Activated T-cell treated with anti-CD3 and anti-CD28 coated beads, Interleukin-2, amount 50 U/mL, for 72 hours (primary cell): Measurements from ENCODE around the gene KCNC3. TPM values are rescaled to one million over a fixed set of nuclear protein-coding genes. Genes with fewer than 3 reads are reported as not detected.

Source experiments
- ATAC-seq, 2 donors: fragments of 150-1000 bp; cut with Tn5 transposase; replicated peaks in 1 of 2; 2 replicates each; pipeline ENCODE4 v1.10.0; 2021; ENCODE audit warnings: moderate library complexity in 2 of 2, mild to moderate bottlenecking in 1 of 2
- DNase-seq, 2 donors: peaks; one replicate each; pipeline ENCODE4 v3.0.0; 2021 to 2022; ENCODE audit warnings: mixed read lengths in 1 of 2
- H3K27ac Mint-ChIP-seq: one replicate; pipeline ENCODE4 v1.8.0; 2022; ENCODE audit warnings: mild to moderate bottlenecking, moderate library complexity, mixed read lengths
- H3K27me3 Mint-ChIP-seq: one replicate; pipeline ENCODE4 v1.8.0; 2022; ENCODE audit warnings: low read depth, mixed read lengths
- H3K36me3 Mint-ChIP-seq, 2 donors: one replicate each; pipeline ENCODE4 v1.8.0; 2022; ENCODE audit warnings: mixed read lengths in 2 of 2, mild to moderate bottlenecking in 1 of 2; ENCODE audit not compliant: insufficient read depth in 2 of 2
- H3K4me1 Mint-ChIP-seq: one replicate; pipeline ENCODE4 v1.8.0; 2022; ENCODE audit warnings: low read depth, mixed read lengths
- H3K4me3 Mint-ChIP-seq, 2 donors: one replicate each; pipeline ENCODE4 v1.8.0; 2022; ENCODE audit warnings: mild to moderate bottlenecking in 2 of 2, mixed read lengths in 2 of 2, moderate library complexity in 2 of 2
- H3K9me3 Mint-ChIP-seq, 2 donors: one replicate each; pipeline ENCODE4 v1.8.0; 2022; ENCODE audit warnings: mixed read lengths in 2 of 2
- total RNA-seq, 2 donors: library from RNA; stranded (reverse); gene quantifications; one replicate each; pipeline ENCODE4 v1.2.3, GENCODE V29; 2022

Gene KCNC3
- total RNA-seq, 2 donors from 2014 or later, result 5.2 to 8.3 TPM

DNA sequence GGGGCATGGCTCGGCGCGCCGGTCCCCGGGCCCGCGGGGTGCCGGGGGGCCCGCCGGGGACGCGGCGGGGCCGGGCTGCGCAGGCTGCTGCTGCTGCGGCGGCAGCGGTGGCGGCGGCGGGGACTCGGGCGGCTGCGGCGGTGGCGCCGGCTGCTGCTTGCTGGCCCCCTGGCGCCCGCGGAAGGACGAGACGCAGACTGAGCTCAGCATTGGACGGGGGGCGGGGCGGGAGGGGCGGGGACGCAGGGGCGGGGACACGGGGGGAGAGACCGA is 368 bp downstream of the KCNC3 start:
- DNase-seq (no peak), ATAC-seq (no peak)
- peaks cover 0 to 5% of the 10 kb centered on the region in 2 donors for H3K9me3 Mint-ChIP-seq
- peaks cover 10 to 18% of the 10 kb centered on the region in 2 donors for H3K36me3 Mint-ChIP-seq
- peaks cover 62% of the 10 kb centered on the region for H3K27me3 Mint-ChIP-seq
- peaks cover 72% of the 10 kb centered on the region for H3K4me1 Mint-ChIP-seq
- H3K4me3 Mint-ChIP-seq, result peak overlapping the region; percentile 85 to 94
- no peak overlapping the region for H3K27ac Mint-ChIP-seq

DNA sequence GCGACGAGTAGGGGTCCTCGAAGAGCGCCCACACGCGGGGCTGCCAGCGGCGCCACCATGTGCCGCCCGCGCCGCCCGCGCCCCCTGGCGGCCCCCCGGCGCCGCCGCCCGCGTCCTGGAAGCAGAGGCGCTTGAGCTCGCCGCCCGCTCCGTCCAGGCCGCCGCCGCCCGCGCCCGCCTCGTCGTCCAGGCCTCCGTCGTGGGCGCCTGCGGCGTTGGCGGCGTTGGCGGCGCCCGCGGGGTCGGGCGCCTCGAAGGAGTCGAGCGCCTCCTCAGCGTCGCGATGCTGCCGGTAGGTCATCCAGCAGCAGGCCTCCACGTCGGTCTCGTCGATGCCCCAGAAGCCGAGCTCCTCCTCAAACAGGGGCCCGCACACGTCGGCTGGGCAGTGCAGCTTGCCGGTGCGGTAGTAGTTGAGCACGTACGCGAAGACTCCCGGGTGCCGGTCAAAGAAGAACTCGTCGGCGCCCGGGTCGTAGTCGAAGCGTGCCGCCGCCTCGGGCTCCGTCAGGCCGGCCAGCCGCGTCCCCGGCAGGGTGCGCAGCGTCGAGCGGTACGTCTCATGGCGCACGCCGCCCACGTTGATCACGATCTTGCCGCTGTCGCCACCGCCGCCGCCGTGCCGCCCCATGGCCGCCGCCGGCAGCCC is 829 bp downstream of the KCNC3 start:
- peak overlapping the region; percentile 58 to 85 for H3K4me3 Mint-ChIP-seq

DNA sequence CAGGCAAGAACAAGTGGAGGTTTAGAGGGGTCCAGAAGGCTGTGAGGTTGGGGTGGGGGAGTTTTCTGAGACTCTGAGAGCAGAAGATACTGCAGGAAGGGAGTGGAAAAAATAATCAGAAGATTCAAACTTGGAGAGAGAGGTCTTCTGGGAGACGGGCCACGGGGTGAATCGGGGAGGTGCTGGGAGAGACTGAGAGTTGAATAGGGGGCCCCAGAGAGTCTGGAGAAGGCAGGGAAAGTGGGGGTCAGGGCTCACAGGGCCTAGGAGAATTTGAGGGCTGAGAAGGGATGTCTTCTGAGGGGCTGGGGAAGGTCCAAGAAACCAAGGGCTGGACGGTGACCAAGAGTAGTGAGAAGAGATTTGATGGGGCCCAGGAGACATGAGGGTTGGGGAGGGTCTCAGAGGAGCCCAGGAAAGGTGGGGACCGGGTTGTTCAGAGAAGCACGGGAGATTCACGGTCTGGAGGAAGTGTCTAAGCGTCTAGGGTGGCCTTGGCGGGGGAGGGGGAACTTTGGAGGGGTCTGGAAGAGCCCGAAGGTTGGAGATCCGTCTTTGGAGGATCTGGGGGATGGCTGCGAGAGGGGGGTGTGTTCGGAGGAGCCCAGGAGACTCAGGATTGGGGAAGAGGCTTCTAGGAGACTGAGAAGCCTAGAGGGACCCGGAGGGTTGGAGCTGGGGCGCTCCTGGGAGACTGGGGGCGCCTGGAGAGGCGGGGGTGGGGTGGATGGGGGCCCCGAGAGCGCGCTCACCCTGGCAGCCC is 1.5 kb downstream of the KCNC3 start:
- Mint-ChIP-seq H3K27ac (no peak overlapping the region), H3K36me3 (peaks cover 10 to 18% of the 10 kb centered on the region in 2 donors), H3K27me3 (peaks cover 59% of the 10 kb centered on the region), H3K4me1 (peaks cover 64% of the 10 kb centered on the region), H3K4me3 (peak overlapping the region; percentile 61 to 85), H3K9me3 (peaks cover 0 to 5% of the 10 kb centered on the region in 2 donors)
- DNase-seq (no peak), ATAC-seq (no peak)

More for the DNA sequence above, 829 bp downstream of the KCNC3 start:
- no peak overlapping the region for H3K27ac Mint-ChIP-seq
- DNase-seq (peak; percentile 62 to 69), ATAC-seq (no peak)
- peaks cover 62% of the 10 kb centered on the region for H3K27me3 Mint-ChIP-seq
- H3K9me3 Mint-ChIP-seq, result peaks cover 0 to 5% of the 10 kb centered on the region in 2 donors
- peaks cover 10 to 18% of the 10 kb centered on the region in 2 donors for H3K36me3 Mint-ChIP-seq
- H3K4me1 Mint-ChIP-seq, result peaks cover 69% of the 10 kb centered on the region

DNA sequence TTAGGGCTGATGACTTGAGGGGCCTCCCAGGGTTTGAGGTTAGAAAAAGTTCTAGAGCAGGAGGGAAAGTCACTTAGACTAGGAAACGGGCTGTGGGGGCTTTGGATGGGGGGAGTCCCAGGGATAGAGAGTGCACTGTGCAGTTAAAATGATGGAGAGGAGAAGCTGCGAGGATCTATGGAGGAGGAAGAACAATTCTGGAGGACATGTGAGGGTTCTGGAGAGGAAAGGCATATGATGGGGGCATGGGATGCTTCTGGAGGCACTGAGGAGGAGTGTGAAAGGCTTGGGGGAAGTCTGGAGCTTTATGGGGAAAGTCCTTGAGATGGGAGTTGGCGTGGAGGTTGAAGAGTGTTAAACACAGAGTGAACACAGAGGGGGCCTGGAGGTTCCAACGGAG is 2.2 kb downstream of the KCNC3 start:
- ATAC-seq, result no peak
- peaks cover 10 to 18% of the 10 kb centered on the region in 2 donors for H3K36me3 Mint-ChIP-seq
- peaks cover 0 to 5% of the 10 kb centered on the region in 2 donors for H3K9me3 Mint-ChIP-seq
- peaks cover 57% of the 10 kb centered on the region for H3K27me3 Mint-ChIP-seq
- no peak for DNase-seq
- H3K27ac Mint-ChIP-seq, result no peak overlapping the region
- peaks cover 58% of the 10 kb centered on the region for H3K4me1 Mint-ChIP-seq
- H3K4me3 Mint-ChIP-seq, result peak overlapping the region; percentile 61 to 85

DNA sequence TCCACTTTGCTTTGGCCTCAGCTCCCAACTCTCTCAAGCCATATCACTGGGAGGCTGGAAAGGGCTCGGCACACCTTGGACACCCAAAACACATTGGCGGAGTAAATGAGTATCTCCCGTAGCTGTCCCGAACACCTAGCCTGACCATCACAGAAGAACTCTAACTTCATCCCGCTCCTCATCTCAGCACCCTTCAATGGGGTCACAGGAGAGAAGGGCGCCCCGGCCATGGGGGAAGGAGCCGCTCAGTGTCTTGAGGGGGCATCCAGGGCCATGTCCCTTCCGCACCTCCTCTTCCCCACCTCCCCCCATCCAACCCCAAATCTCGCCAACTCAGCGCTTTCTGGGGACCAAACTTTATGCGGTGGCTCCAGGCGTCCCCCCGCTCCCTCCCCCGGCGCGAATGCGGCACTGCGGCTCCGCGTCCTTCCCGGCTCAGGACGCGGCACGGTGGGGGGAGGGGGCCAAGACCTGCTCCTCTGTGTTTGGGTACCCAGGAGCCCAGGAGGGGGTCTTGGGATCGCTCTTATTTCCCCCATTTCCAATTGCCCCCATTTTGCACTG is 3.0 kb downstream of the KCNC3 start:
- Mint-ChIP-seq H3K4me3 (peak overlapping the region; percentile 80 to 85), H3K27me3 (peaks cover 50% of the 10 kb centered on the region), H3K4me1 (peaks cover 50% of the 10 kb centered on the region), H3K36me3 (peaks cover 10 to 15% of the 10 kb centered on the region in 2 donors), H3K9me3 (peaks cover 0 to 5% of the 10 kb centered on the region in 2 donors), H3K27ac (no peak overlapping the region)
- ATAC-seq (no peak), DNase-seq (no peak)

DNA sequence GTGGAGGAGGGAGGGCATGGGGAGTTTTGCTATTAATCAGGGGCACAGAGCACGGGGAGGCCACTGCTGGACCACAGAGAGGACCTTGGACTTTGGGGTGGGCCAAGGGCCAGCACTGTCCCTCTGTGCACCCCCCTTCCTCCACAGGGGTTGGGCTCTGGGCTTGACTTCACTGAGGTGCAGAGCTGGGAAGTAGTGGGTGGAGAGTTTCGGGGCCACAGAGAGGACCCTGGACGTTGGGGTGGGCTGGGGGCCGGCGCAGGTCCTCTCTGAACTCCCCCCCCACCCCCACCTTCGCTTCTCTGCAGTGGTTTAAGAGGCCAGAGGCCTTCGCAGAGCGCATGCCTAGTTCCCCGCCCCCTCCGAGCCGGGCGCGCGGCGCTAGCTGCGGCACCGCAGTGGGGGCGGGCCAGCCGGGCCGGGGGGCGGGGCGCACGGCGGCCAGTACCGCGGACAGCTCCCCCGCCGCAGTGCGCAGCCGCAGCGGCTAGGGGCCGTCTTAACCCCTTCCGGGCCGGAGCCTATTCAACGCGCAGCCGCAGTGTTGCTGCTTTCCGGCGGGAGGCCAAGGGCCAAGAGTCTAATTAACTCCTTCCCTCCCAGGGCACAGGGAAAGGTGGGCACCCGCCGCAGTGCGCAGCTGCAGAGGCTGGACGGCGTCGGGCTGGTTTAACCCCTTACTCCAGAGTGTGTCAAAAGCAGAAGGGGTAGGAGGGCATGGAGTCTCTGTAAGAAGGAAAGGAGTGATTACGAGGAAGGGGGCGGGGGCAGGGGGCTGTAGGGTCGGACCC is 3.7 kb downstream of the KCNC3 start:
- ATAC-seq, result peak; percentile 20 to 23
- peak; percentile 80 to 90 for DNase-seq
- Mint-ChIP-seq H3K4me3 (peak overlapping the region; percentile 80 to 85), H3K9me3 (peaks cover 0 to 4% of the 10 kb centered on the region in 2 donors), H3K36me3 (peaks cover 10 to 15% of the 10 kb centered on the region in 2 donors), H3K4me1 (peaks cover 45% of the 10 kb centered on the region), H3K27me3 (peaks cover 49% of the 10 kb centered on the region), H3K27ac (no peak overlapping the region)

DNA sequence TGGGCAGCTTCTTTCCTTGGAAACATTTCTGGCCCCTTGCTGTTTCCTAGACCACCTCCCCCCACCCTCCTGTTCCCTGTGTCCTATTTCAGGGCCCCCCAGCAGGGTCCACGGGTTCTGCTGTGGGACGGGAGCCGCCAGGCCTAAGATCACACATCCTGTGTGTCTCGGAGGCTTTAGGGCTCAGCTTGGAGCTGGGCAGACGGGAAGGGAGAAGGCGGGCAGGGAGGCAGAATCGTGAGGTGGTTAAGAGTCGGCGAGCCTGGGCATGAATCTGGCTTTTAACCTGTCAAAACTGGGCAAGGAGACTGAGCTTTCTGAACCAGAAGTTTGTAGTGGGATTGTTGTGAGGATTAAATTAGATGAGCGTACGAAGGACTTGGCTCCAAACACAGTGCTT is 4.8 kb downstream of the KCNC3 start:
- ATAC-seq (no peak), DNase-seq (no peak)
- Mint-ChIP-seq H3K4me3 (peak overlapping the region in 1 of 2 donors; percentile 62), H3K27me3 (peaks cover 40% of the 10 kb centered on the region), H3K36me3 (peaks cover under 1 to 9% of the 10 kb centered on the region in 2 donors), H3K9me3 (no peaks in the 10 kb centered on the region), H3K4me1 (peaks cover 33% of the 10 kb centered on the region), H3K27ac (no peak overlapping the region)

DNA sequence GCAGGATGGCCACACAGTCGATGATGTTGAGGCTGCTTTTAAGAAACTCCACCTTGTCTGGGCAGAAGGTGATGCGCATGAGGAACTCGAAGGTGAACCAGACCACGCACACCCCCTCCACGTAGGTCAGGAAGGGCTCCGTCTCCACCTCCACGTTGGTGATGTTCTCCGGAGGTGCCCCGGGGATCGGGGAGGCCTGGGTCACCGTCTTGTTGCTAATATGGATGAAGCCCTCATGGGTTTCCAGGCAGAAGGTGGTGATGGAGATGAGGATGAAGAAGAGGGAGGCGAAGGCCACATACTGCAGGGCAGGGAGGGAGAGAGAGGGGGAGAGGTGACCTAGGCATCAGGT is 5.4 kb downstream of the KCNC3 start:
- DNase-seq (no peak), ATAC-seq (no peak)
- Mint-ChIP-seq H3K36me3 (peaks cover 0 to 7% of the 10 kb centered on the region in 2 donors), H3K27ac (no peak overlapping the region), H3K4me1 (peaks cover 31% of the 10 kb centered on the region), H3K4me3 (no peak overlapping the region), H3K27me3 (peaks cover 41% of the 10 kb centered on the region), H3K9me3 (no peaks in the 10 kb centered on the region)

DNA sequence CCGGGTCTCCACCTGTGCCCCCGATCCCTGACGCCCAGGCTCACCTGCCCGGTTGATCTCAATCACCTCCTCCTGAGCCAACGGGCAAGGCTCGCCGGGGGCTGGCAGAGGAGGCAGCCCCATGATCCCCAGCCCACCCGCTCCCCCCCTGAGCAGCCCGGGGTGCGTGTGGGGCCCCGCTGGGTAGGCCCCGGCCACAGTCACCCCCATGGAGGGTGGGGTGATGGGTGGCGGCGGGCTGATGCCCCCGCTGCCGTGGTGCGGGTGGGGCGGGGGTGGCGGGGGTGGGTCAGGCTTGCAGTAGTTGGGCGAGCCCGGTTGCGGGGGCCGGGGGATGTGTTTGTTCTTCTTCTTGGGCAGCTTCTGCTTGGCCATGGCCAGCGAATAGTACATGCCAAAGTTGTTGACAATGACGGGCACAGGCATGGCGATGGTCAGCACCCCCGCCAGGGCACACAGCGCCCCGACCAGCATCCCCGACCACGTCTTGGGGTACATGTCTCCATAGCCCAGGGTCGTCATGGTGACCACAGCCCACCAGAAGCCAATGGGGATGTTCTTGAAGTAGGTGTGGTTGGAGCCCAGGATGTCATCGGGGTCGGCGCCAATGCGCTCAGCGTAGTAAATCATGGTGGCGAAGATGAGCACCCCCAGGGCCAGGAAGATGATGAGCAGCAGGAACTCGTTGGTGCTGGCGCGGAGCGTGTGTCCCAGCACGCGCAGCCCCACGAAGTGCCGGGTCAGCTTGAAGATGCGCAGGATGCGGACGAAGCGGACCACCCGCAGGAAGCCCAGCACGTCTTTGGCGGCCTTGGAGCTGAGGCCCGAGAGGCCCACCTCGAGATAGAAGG is 6.0 kb downstream of the KCNC3 start:
- H3K9me3 Mint-ChIP-seq, result no peaks in the 10 kb centered on the region
- peaks cover 31% of the 10 kb centered on the region for H3K4me1 Mint-ChIP-seq
- no peak overlapping the region for H3K4me3 Mint-ChIP-seq
- no peak overlapping the region for H3K27ac Mint-ChIP-seq
- peaks cover 0 to 7% of the 10 kb centered on the region in 2 donors for H3K36me3 Mint-ChIP-seq
- peaks cover 43% of the 10 kb centered on the region for H3K27me3 Mint-ChIP-seq
- DNase-seq, result no peak
- no peak for ATAC-seq

DNA sequence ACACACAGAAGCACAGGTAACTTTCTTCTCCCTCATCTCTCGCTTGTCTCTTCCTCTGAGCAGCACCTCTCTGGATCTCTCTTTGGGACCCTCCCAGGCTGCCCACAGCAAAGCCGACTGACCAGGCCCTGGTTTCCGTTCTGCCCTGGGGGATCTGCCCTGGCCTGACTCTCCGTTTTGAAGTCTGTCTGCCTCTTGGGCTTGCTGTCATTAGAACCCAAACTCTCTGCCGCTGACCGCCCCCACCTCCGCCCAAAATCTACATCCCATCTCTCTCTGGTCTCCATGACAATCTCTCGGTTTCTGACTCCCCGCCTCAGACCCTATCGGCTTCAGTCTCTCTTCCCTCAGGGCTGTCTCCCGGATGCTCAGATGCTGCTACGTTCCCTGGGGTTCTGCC is 6.9 kb downstream of the KCNC3 start:
- Mint-ChIP-seq H3K36me3 (peaks cover 0 to 4% of the 10 kb centered on the region in 2 donors), H3K27me3 (peaks cover 43% of the 10 kb centered on the region), H3K4me3 (no peak overlapping the region), H3K4me1 (peaks cover 24% of the 10 kb centered on the region), H3K9me3 (no peaks in the 10 kb centered on the region), H3K27ac (no peak overlapping the region)
- DNase-seq (no peak), ATAC-seq (no peak)

DNA sequence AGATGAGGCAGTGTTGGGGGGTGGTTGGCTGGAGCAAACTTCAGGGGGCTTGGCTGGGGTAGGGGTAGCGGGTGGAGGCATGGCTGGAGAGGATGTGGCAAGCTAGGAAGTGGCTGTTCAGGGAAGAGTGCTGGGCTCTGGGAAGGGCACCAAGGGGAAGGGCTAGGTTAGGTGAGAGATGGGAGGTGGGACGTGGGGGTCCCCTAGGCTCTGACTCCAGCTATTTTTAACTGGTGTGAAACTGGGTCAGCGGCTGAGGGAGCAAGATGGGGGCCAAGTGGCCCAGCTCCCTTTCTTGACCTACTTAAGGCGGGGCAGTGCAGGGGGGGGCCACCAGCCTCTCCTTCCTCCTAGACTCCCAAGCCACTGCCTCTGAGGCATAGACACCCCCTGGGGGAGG is 7.3 kb downstream of the KCNC3 start:
- Mint-ChIP-seq H3K36me3 (no peaks in the 10 kb centered on the region), H3K27me3 (peaks cover 39% of the 10 kb centered on the region), H3K4me1 (peaks cover 20% of the 10 kb centered on the region), H3K27ac (no peak overlapping the region), H3K4me3 (no peak overlapping the region), H3K9me3 (no peaks in the 10 kb centered on the region)
- ATAC-seq, result no peak
- DNase-seq, result no peak

DNA sequence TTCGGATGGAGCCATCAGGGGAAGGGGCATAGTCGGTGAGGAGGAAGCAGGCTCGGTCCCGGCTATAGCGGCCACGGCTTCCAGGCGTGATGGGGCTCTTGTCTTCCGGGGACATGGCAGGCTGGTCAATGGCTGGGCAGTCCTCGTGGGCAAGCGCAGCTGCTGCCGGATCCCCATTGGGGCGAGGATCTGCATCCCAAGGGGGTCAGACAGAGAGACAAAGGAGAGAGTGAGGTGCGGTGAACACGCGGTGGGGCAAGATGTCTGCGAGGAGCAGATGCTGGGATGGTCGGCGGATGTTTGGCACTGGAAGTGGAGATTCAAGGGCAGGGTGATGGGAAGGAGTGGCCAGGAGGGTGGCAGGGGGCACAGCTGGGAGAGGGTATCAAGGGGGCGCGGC is 8.6 kb downstream of the KCNC3 start:
- Mint-ChIP-seq H3K4me1 (peaks cover 19% of the 10 kb centered on the region), H3K27ac (no peak overlapping the region), H3K36me3 (no peaks in the 10 kb centered on the region), H3K27me3 (peaks cover 44% of the 10 kb centered on the region), H3K4me3 (no peak overlapping the region), H3K9me3 (no peaks in the 10 kb centered on the region)
- no peak for ATAC-seq
- no peak for DNase-seq
